Hepatocyte (in vitro differentiated cells): ENCODE data around the gene INTS11. TPM values are rescaled to one million over a fixed set of nuclear protein-coding genes. Genes with fewer than 3 reads are reported as not detected.

Experiments
- DNase-seq: peaks from one replicate; pipeline ENCODE4 v3.0.0-alpha.2; 2016; ENCODE audit warnings: low spot score
- H2AFZ ChIP-seq: fragments of 200-600 bp; sonication (generic); 2 replicates; pipeline ENCODE4 v1.6.0; 2016; ENCODE audit warnings: antibody characterized with exemption, mild to moderate bottlenecking
- H3K27ac ChIP-seq: fragments of 200-600 bp; sonication (generic); 2 replicates; pipeline ENCODE4 v1.5.1; 2016; ENCODE audit warnings: mild to moderate bottlenecking
- H3K27me3 ChIP-seq: fragments of 200-600 bp; sonication (generic); 2 replicates; pipeline ENCODE4 v1.6.1; 2016
- H3K36me3 ChIP-seq: fragments of 200-600 bp; sonication (generic); replicated peaks from 2 replicates; pipeline ENCODE4 v1.5.1; 2016; ENCODE audit warnings: low read depth; ENCODE audit not compliant: insufficient read depth
- H3K4me1 ChIP-seq: fragments of 200-600 bp; sonication (generic); 2 replicates; pipeline ENCODE4 v1.5.1; 2016; ENCODE audit warnings: mild to moderate bottlenecking, moderate library complexity; ENCODE audit not compliant: insufficient read depth
- H3K4me2 ChIP-seq: fragments of 200-600 bp; sonication (generic); 2 replicates; pipeline ENCODE4 v1.6.0; 2016
- H3K4me3 ChIP-seq: fragments of 200-600 bp; sonication (generic); 2 replicates; pipeline ENCODE4 v1.5.1; 2016; ENCODE audit warnings: mild to moderate bottlenecking
- H3K79me2 ChIP-seq: fragments of 200-600 bp; sonication (generic); 2 replicates; pipeline ENCODE4 v1.6.0; 2017; ENCODE audit warnings: mild to moderate bottlenecking
- H3K9me2 ChIP-seq: fragments of 200-600 bp; sonication (generic); replicated peaks from 2 replicates; pipeline ENCODE4 v1.6.0; 2017; ENCODE audit warnings: mild to moderate bottlenecking; ENCODE audit not compliant: insufficient read depth
- H3K9me3 ChIP-seq: fragments of 200-600 bp; sonication (generic); 2 replicates; pipeline ENCODE4 v1.5.1; 2016; ENCODE audit warnings: low read depth, mild to moderate bottlenecking
- H4K20me1 ChIP-seq: fragments of 200-600 bp; sonication (generic); 2 replicates; pipeline ENCODE4 v1.6.0; 2016; ENCODE audit warnings: mild to moderate bottlenecking; ENCODE audit not compliant: insufficient read depth, poor library complexity, severe bottlenecking
- CTCF ChIP-seq: fragments of 200-600 bp; sonication (generic); IDR thresholded peaks from 2 replicates; pipeline ENCODE4 v1.5.1; 2016; ENCODE audit warnings: antibody characterized with exemption, mild to moderate bottlenecking; ENCODE audit not compliant: poor library complexity
- EZH2 ChIP-seq: fragments of 200-600 bp; sonication (generic); IDR thresholded peaks from 2 replicates; pipeline ENCODE4 v1.6.1; 2016; ENCODE audit warnings: antibody characterized with exemption, mild to moderate bottlenecking, borderline replicate concordance
- EZH2phosphoT487 ChIP-seq: fragments of 200-600 bp; sonication (generic); IDR thresholded peaks from one replicate; pipeline ENCODE4 v1.6.1; 2018; ENCODE audit warnings: antibody characterized with exemption, mild to moderate bottlenecking, low read depth, moderate library complexity; ENCODE audit not compliant: unreplicated experiment, severe bottlenecking
- WGBS: methylation state at CpG from one replicate; pipeline ENCODE4 v1.1.6; 2016; ENCODE audit warnings: low lambda C conversion rate; ENCODE audit errors: missing lambda C conversion rate; 5-methylcytosine and 5-hydroxymethylcytosine counted together
- polyA plus RNA-seq: library from polyadenylated mRNA; unstranded; fragments of >200 nt; fragmentation: Nextera tagmentation; extraction: Ambion mirVana; gene quantifications from 2 replicates; pipeline ENCODE4 v1.2.1, GENCODE V29; 2016
- total RNA-seq: library from RNA; depleted of rRNA; stranded (reverse); fragments of >200 nt; gene quantifications from 2 replicates; pipeline ENCODE4 v1.2.3, GENCODE V29; 2014

Gene INTS11
- total and polyA plus RNA-seq, 2 experiments from 2014 or later: 80.4 to 80.6 TPM

DNA sequence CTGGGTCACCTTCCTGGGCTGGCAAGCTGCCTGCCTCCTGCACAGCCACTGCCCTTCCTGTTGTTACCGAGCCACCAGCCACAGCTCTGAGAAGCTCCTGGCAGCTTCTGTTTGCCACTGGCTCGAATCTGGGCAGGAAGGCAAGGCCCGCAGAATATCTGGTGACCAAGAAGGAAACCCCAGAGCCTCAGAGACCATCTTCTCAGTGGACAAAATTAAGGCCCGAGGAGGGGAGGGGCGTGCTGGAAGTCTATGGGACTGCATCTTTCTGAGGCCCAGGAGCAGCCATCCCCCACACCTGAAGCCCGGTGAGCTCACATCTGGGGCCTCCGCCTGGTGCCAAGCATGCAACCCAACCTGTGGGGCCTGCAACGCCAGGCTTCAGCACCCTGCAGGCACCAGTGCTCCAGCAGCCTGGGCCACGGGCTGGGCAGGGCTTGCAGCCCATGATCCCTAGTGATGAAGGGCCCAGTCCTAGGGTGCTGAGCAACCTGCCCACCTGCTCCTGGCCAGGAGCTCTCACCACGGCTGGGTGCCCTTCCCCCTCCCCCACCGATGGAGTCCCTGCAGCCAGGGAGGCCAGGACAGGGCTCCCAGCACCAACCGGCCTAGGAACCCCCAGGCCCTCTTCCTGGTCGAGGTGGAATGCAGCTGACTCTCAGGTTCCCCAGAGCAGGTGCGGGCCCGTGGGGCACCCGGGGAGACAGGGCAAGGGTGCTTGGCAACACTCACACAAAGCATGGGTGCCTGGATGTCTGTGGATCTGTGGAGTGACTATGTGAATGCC lies 1.0 kb upstream of the INTS11 start:
- peak overlapping the region; percentile 90 for H3K4me3 ChIP-seq
- peaks cover 17% of the 10 kb centered on the region for H3K4me1 ChIP-seq
- no peaks in the 10 kb centered on the region for H3K36me3 ChIP-seq
- H3K27me3 ChIP-seq: no peaks in the 10 kb centered on the region
- H3K4me2 ChIP-seq: peak overlapping the region; percentile 95
- peaks cover 28% of the 10 kb centered on the region for H4K20me1 ChIP-seq
- H2AFZ ChIP-seq: peak overlapping the region; percentile 71
- H3K9me2 ChIP-seq: no peaks in the 10 kb centered on the region
- WGBS: 73% methylated on average over 16 of the region's 16 CpGs
- peak overlapping the region; percentile 89 for H3K27ac ChIP-seq
- no peak for TF ChIP-seq EZH2phosphoT487
- no peak for TF ChIP-seq CTCF
- TF ChIP-seq EZH2: no peak
- DNase-seq: no peak
- H3K79me2 ChIP-seq: peaks cover 58% of the 10 kb centered on the region
- H3K9me3 ChIP-seq: no peaks in the 10 kb centered on the region

DNA sequence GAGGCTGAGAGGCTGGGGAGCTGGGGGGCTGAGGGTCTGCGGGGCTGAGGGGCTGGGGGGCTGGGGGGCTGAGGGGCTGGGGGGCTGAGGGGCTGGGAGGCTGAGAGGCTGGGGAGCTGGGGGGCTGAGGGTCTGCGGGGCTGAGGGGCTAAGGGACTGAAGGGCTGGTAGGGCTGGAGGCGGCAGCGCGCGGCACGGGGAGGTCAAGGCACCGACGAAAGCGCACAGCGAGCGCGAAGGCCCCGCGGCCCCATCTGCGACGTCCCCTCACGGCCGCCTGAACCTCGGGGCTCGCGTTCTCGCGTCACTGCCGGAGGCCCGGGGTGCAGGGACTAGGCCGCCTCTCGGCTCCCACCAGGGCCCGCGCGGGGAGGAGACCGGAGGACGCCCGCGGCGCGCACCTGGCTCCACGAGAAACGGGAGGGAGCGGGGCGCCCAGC lies 356 bp downstream of the INTS11 start:
- Histone ChIP-seq H3K27ac (peak overlapping the region; percentile 86), H4K20me1 (peaks cover 28% of the 10 kb centered on the region), H3K79me2 (peaks cover 71% of the 10 kb centered on the region), H3K4me3 (peak overlapping the region; percentile 99), H2AFZ (peak overlapping the region; percentile 85), H3K4me1 (peaks cover 13% of the 10 kb centered on the region), H3K9me2 (no peaks in the 10 kb centered on the region), H3K9me3 (no peaks in the 10 kb centered on the region), H3K4me2 (peak overlapping the region; percentile 89), H3K27me3 (no peaks in the 10 kb centered on the region), H3K36me3 (no peaks in the 10 kb centered on the region)
- WGBS: under 1% methylated on average over 33 of the region's 41 CpGs
- no peak for TF ChIP-seq EZH2
- no peak for TF ChIP-seq CTCF
- TF ChIP-seq EZH2phosphoT487: no peak
- no peak for DNase-seq

GRCh38 chr1:1322952-1323351 lies 1.5 kb downstream of the INTS11 start:
- peak overlapping the region; percentile 66 for H3K4me2 ChIP-seq
- H3K9me2 ChIP-seq: no peaks in the 10 kb centered on the region
- WGBS: 93% methylated on average over 10 of the region's 10 CpGs
- peaks cover 77% of the 10 kb centered on the region for H3K79me2 ChIP-seq
- H4K20me1 ChIP-seq: peaks cover 28% of the 10 kb centered on the region
- TF ChIP-seq CTCF (no peak), EZH2phosphoT487 (no peak), EZH2 (no peak)
- no peaks in the 10 kb centered on the region for H3K36me3 ChIP-seq
- no peak for DNase-seq
- H3K4me1 ChIP-seq: peaks cover 15% of the 10 kb centered on the region
- H3K4me3 ChIP-seq: no peak overlapping the region
- H3K9me3 ChIP-seq: no peaks in the 10 kb centered on the region
- H3K27me3 ChIP-seq: no peaks in the 10 kb centered on the region
- no peak overlapping the region for H2AFZ ChIP-seq
- H3K27ac ChIP-seq: no peak overlapping the region
